ENCODE data around the gene COL23A1.

- TF ChIP-seq CTCF (IDR thresholded peaks at IDR 0.05; ENCODE audit: poor library complexity) = no peak
- TF ChIP-seq EZH2 (IDR thresholded peaks at IDR 0.05; ENCODE audit: borderline replicate concordance) = no peak
- no peak for TF ChIP-seq EZH2phosphoT487 (IDR thresholded peaks at IDR 0.05; ENCODE audit: low read depth, severe bottlenecking, unreplicated experiment)
Observed at GRCh38 chr5:178346607-178347334, 243.4 kb downstream of the COL23A1 start.

Data from hepatocyte (in vitro differentiated cells).